Left ventricle myocardium inferior (tissue), 1 donor: ENCODE measurements around the gene BNIP3. TPM values are rescaled to one million over a fixed set of nuclear protein-coding genes. Genes with fewer than 3 reads are reported as not detected.

Source experiments
- DNase-seq: peaks from one replicate; pipeline ENCODE4 v3.0.0-alpha.2; 2020
- H3K27ac ChIP-seq: fragments of 200-600 bp; replicated peaks from 2 replicates; pipeline ENCODE4 v1.8.0; 2021
- H3K27me3 ChIP-seq: fragments of 200-600 bp; 2 replicates; pipeline ENCODE4 v1.8.0; 2021; ENCODE audit warnings: low read depth
- H3K36me3 ChIP-seq: fragments of 200-600 bp; 2 replicates; pipeline ENCODE4 v1.8.0; 2021
- H3K4me1 ChIP-seq: fragments of 200-600 bp; 2 replicates; pipeline ENCODE4 v1.8.0; 2021
- H3K4me3 ChIP-seq: fragments of 200-600 bp; 2 replicates; pipeline ENCODE4 v1.8.0; 2021; ENCODE audit warnings: mild to moderate bottlenecking, moderate library complexity
- H3K9me3 ChIP-seq: fragments of 200-600 bp; replicated peaks from 2 replicates; pipeline ENCODE4 v1.8.0; 2021
- CTCF ChIP-seq: fragments of 200-600 bp; IDR thresholded peaks from 2 replicates; pipeline ENCODE4 v1.8.0; 2021; ENCODE audit warnings: antibody characterized with exemption, mild to moderate bottlenecking, borderline replicate concordance
- intact Hi-C: fragments of 100-400 bp; cut with micrococcal nuclease; formaldehyde crosslinking; loops from one replicate; pipeline ENCODE4 v1.11.0; 2022
- total RNA-seq: library from RNA; stranded (reverse); fragmentation: NEBNext Ultra II Directional; extraction: Animal tissue kit (Norgen Biotek cat#: 25700); gene quantifications from one replicate; pipeline ENCODE4 v1.2.1, GENCODE V29; 2021
- donor health status: DM: no; HTN: yes; CAD: no; lungs with severe emphysema.

Gene BNIP3
- total RNA-seq, 1 donor from 2014 or later, result 161 TPM

- TF ChIP-seq CTCF, result no peak
- Histone ChIP-seq H3K4me1 (peaks cover 93% of the 10 kb centered on the region), H3K36me3 (peaks cover 11% of the 10 kb centered on the region), H3K4me3 (no peak overlapping the region), H3K27ac (peak overlapping the region; percentile 64), H3K27me3 (no peaks in the 10 kb centered on the region), H3K9me3 (peaks cover under 1% of the 10 kb centered on the region)
- intact Hi-C loops, result no loop called here
- DNase-seq, result no peak
Observed at GRCh38 chr10:131930586-131931330, 51.0 kb downstream of the BNIP3 start.

GRCh38 chr10:131930150-131930549 is 51.6 kb downstream of the BNIP3 start:
- no peak for DNase-seq
- H3K36me3 ChIP-seq, result peaks cover 11% of the 10 kb centered on the region
- H3K4me1 ChIP-seq, result peaks cover 91% of the 10 kb centered on the region
- no peak for TF ChIP-seq CTCF
- intact Hi-C loops, result no loop called here
- no peak overlapping the region for H3K4me3 ChIP-seq
- peak overlapping the region; percentile 61 for H3K27ac ChIP-seq
- no peaks in the 10 kb centered on the region for H3K27me3 ChIP-seq
- peaks cover 7% of the 10 kb centered on the region for H3K9me3 ChIP-seq

GRCh38 chr10:131929122-131929845 is 52.4 kb downstream of the BNIP3 start:
- peak overlapping the region; percentile 61 for H3K27ac ChIP-seq

GRCh38 chr10:131928248-131929095 is 53.3 kb downstream of the BNIP3 start:
- Histone ChIP-seq H3K4me3 (no peak overlapping the region), H3K36me3 (peaks cover 4% of the 10 kb centered on the region), H3K4me1 (peaks cover 79% of the 10 kb centered on the region), H3K9me3 (peaks cover 14% of the 10 kb centered on the region), H3K27ac (peak overlapping the region; percentile 61), H3K27me3 (no peaks in the 10 kb centered on the region)
- intact Hi-C loops, result no loop called here
- no peak for TF ChIP-seq CTCF
- DNase-seq, result peak; percentile 38

More at GRCh38 chr10:131929122-131929845, 52.4 kb downstream of the BNIP3 start:
- DNase-seq, result no peak
- H3K36me3 ChIP-seq, result peaks cover 4% of the 10 kb centered on the region
- H3K4me1 ChIP-seq, result peaks cover 82% of the 10 kb centered on the region
- intact Hi-C loops, result no loop called here
- peaks cover 14% of the 10 kb centered on the region for H3K9me3 ChIP-seq
- H3K27me3 ChIP-seq, result no peaks in the 10 kb centered on the region
- TF ChIP-seq CTCF, result no peak
- H3K4me3 ChIP-seq, result no peak overlapping the region
